NCI-H2227 (cell line): ENCODE results near the gene PPP1R12C.
A peak's percentile ranks its signal among the peaks of the same experiment; 100 is the strongest.

ENCODE experiments used
- DNase-seq: peaks from one replicate; lab custom pipeline; 2025; ENCODE audit not compliant: unreplicated experiment; lab: John Stamatoyannopoulos, UW

PPP1R12C gene

DNA sequence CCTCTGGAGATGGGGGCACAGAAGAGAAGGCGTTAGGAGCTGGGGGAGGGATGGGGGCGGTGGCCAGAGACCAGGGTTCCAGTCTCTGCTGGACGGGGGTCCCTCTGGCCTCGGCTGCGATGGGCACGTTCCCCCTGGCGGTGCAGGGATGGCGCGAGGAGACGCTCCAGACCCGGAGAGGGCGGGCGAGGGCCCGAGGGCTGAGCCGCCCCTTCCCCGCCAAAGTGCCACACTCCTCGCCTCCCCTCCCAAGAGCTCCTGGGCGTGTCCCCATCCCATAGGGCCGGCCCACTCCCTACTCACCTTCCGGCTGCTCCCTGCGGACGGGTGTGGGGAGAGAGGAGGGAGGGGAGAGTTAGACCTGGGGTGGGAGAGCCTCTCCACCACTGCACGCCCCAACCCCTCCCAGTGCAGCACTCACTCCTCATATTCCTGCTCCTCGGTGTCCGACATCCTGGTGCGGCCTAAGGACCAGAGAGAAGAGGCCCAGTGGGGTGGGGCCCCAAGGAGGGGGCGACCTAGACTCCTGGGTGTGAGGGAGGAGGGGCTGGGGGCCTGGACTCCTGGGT, 29.4 kb upstream of the PPP1R12C start:
- DNase-seq = peak; percentile 99

DNA sequence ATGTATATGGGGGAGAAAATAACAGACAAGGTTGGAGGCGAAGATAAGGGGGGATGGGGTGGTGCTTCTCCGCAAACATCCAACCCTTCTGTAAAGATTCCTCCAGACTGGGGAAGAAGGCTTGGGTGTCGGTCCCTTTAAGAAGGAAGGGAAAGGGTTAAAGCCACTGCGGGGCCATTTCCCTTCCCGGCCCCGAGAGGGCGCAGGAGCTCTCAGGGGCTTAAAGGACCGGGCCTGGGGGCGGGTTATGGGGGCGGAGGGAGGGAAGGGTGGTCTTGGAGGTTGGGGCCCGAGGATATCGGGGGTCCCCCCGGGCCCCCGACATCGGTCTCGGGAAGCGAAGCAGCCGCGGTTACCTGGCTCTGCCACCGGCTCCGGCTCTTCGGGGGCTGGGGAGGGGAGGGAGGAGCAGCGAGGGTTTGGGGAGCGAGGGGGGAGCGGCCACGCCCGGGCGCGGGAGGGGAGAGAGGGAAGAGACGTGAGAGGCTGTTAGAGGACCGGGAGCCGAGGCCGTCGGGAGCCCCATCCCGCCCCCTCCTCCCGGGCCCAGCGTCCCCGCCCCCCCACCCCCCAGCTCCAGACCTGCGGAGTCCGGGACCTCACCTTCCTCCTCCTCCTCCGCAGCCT, 28.8 kb upstream of the PPP1R12C start:
- DNase-seq = peak; percentile 95

DNA sequence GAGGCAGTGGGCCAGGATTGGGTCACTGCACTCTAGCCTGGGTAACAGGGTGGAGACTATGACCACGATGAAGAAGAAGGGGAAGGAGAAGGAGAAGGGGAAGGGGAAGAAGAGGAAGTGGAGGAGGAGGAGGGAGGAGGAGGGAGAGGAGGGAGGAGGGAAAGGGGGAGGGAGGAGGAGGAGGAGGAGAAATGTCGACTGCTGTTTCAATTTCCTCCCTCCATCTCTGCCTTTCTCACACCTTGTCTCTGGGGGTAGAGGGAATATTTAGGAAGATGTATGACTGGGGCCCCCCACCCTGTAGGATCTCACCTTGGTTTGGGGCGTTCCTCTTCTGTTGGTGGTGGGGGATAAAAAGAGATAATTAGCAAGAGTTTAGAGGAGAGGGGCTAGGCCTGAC, 27.8 kb upstream of the PPP1R12C start:
- DNase-seq = no peak

DNA sequence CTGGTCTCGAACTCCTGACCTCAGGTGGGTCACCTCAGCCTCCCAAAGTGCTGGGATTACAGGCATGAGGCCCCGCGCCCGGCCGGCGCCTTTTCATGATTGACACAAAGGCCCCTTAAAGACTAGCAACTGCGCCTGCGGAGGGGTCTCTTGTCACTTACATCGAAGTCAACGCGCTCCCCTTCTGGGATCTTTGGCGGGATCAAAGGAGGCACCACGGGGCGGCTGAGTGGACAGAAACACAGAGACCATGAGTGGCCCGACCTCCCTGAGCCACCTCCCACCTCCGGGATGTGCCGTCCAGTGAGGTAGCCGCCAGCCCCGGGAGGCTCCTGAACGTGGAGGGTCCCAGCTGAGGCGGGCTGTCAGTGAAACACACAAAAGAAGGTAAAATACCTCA, 24.3 kb upstream of the PPP1R12C start:
- DNase-seq = no peak

DNA sequence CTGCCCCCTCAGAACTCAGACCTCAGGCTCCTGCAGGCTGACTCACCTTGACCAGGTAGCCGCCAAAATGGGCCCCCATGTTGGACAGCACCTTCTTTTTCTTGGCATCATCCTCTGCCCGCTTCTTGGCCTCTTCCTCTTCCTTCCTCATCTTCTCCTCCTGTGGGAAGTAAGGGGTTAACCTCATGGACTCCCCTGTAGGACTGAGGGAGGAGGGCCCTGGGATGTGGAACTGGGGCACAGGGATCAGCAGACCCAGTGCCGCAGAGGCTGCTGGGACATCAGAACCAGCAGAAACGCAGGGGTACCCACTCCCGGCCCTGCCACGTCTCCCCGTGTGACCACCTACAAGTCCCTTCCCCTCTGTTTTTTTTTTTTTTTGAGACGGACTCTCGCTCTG, 20.5 kb upstream of the PPP1R12C start:
- DNase-seq = no peak

DNA sequence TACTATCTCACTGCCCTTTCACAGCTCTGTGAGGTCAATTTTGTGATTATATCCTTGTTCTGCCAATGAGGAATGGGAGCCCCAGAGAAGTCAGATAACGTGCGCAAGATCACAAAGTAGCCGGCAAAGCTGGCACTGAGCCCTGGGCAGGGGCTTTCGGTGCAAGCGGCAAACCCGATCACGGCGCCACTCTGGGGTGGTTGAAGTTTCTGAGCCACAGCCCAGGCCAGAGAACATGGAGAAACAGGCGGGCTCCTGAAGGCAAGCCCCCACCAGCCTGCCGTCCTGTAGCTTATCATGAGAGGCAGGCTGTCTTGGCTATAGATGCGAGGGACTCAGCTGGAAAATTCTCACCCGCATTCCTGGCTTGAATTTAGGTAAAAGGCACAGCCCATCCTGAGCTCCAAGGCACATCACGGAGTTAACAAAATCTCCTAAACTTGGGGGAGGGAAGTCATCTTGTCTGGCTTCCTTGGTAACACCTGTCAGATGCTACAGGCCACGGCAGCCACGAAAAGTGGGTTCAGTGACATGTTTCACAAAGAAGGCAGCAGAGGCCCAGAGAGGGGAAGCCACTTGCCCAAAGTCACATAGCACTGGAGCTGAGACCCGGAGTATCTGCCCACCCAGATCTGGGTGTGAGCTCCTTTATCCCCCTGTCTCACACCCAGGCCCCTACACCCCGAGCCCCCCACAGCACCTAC, 19.1 kb upstream of the PPP1R12C start:
- DNase-seq = no peak

DNA sequence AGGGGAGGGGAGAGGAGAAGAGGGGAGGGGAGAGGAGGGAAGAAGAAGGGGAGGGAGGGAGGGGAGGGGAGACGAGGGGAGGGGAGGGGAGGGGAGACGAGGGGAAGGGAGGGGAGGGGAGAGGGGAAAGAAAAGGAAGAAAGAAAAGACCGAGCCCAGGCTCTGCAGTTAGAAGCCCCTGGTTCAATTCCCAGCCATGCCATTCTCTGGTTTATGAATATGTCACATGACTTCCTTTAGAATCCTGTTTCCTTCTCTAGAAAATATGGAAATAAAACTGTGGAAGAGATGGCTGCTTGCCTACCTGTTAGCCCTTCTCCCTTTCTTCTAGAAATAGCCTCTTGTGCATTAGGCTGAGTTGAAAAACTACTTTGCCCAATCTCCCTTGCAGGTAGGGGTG, 17.3 kb upstream of the PPP1R12C start:
- no peak for DNase-seq

DNA sequence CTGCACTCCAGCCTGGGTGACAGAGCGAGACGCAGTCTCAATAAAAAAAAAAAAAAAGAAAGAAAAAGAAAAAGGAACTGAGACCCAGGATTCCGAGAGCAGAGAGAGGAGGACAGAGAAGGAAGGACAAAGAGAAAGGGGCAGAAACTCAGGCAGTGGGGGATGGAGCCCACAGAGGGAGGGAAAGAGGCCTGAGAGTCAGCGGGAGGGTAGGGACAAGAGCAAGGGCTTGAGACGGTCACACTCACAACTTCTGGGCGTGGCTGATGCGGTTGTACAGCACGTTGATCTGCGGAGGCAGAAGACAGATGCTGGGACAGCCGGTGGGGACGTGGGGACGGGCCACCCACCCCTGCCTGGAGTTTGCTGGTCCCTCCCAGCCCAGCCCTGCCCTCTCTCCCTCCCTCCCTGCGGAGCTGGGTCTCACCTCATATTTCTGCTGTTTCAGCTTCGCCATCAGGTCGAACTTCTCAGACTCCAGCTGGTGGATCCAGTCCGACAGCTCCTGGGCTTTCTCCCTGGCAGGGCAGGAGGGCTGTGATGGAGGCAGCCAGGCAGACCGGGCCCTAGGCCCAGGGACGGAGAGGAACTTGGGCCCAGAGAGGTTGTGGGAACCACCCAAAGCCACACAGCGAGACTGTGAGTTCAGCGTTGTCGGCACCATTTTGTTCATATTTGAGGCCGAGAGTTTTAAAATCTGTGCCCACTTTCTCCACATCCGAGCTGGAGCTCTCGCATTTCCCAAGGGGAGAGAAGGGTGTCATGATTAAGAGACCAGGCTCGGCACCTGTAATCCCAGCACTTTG, 16.4 kb upstream of the PPP1R12C start:
- DNase-seq = no peak

DNA sequence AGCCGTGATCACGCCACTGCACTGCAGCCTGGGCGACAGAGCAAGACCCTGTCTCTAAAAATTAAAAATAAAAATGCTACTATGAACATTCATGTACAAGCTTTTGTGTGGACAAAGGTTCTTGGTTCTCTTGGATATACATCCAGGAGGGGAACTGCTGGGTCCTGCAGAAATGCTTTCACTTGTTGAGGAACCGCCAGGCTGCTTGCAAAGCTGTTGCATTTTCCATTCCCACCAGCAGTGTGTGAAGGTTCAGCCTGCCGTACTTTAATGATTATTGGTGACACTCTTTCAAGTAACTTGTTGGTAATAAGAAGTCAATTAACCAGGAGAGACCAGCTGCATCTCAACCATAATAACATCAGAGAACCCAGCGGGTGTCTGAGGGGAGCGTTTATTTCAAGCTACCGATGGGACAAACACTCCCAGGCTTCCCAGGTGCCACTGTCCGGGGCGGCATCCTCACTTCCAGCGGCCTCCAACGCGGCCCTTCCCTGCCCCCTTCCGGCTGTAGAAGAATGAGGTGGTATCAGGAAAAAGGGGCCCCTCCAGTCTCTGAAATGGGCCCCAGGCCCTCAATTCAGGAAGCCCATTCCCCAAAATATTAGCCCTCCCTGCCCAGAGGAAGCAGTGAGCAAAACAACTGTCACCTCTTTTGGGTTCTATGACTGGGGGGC, 15.2 kb upstream of the PPP1R12C start:
- DNase-seq = no peak

DNA sequence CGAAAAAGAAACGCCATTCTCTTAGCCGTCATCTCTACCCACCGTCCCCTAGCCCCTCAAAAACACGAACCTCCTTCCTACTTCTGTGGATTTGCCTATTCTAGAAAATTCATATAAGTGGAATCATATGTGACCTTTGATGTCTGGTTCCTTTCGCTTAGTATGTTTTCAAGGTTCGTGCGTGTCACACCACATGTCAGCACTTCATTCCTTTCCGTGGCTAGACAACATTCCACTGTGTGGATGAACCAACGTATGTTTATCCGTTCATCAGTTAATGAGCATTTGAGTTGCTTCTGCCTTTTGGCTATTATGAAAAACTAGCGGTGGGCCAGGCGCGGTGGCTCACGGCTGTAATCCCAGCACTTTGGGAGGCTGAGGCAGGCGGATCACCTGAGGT, 14.0 kb upstream of the PPP1R12C start:
- no peak for DNase-seq

DNA sequence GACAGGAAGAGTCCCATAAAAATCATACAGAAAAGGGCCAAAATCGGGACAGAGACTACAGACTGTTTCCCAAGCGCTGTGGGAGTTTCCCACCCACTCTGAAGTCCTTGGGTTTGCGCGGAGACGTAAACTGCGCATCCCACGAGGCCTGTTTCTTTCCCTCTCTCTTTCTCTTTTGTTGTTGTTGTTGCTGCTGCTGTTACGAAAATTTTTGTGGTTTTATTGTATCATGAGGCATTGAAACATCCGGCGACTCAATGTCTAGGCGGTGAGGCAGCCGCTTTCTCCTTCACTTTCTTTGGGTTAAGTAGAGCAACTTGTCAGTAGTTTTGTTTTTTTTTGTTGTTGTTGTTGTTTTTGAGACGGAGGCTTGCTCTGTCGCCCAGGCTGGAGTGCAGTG, 1.6 kb upstream of the PPP1R12C start:
- no peak for DNase-seq

DNA sequence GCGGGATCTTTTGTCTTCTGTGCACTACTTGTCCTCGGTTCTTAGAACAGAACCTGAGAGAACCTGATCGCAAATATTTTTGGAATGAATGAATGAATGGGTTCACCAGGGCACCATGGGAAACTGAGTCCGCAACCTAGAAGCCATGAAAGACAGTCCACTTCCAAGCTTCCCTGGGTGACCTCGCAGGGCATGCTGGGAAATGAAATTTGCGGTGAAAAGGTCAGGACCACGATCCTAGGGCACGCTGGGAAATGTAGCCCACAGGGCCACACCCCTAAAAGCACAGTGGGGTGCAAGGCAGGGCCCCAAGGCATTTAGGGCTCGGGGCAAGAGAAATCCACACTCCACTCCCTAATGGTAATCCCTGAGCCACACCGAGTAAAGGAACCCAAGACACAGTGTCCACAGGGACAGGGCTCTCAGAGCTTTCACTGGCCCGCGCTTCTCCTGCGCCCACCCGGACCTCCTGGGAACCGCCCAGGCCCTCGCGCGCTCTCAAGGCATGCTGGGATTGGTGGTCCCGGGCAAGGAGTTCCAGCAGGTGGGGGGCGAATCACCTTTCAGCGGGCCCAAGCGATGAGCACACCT, 1.1 kb upstream of the PPP1R12C start:
- peak; percentile 79 for DNase-seq

DNA sequence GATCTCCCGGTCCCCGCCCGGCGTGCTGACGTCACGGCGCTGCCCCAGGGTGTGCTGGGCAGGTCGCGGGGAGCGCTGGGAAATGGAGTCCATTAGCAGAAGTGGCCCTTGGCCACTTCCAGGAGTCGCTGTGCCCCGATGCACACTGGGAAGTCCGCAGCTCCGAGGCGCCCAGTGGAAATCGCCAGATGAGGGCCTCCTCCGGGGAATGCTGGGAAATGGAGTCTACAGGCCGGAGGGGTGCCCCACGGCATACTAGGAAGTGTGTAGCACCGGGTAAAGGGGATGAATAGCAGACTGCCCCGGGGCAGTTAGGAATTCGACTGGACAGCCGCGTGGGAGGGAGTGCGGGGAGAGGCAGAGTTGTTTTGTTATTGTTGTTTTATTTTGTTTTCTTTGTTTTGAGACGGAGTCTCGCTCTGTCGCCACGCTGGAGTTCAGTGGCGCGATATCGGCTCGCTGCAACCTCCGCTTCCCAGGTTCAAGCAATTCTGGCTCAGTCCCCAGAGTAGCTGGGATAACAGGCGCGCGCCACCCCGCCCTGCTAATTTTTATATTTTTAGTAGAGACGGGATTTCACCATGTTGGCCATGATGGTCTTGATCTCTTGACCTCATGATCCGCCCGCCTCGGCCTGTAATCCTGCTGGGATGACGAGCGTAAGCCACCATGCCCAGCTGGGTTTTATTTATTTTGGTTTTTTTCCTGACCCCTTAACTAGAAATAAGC, 390 bp upstream of the PPP1R12C start:
- peak; percentile 100 for DNase-seq

DNA sequence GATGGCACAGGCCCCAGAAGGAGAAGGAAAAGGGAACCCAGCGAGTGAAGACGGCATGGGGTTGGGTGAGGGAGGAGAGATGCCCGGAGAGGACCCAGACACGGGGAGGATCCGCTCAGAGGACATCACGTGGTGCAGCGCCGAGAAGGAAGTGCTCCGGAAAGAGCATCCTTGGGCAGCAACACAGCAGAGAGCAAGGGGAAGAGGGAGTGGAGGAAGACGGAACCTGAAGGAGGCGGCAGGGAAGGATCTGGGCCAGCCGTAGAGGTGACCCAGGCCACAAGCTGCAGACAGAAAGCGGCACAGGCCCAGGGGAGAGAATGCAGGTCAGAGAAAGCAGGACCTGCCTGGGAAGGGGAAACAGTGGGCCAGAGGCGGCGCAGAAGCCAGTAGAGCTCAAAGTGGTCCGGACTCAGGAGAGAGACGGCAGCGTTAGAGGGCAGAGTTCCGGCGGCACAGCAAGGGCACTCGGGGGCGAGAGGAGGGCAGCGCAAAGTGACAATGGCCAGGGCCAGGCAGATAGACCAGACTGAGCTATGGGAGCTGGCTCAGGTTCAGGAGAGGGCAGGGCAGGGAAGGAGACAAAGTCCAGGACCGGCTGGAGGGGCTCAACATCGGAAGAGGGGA, 1.1 kb downstream of the PPP1R12C start:
- DNase-seq = peak; percentile 89

DNA sequence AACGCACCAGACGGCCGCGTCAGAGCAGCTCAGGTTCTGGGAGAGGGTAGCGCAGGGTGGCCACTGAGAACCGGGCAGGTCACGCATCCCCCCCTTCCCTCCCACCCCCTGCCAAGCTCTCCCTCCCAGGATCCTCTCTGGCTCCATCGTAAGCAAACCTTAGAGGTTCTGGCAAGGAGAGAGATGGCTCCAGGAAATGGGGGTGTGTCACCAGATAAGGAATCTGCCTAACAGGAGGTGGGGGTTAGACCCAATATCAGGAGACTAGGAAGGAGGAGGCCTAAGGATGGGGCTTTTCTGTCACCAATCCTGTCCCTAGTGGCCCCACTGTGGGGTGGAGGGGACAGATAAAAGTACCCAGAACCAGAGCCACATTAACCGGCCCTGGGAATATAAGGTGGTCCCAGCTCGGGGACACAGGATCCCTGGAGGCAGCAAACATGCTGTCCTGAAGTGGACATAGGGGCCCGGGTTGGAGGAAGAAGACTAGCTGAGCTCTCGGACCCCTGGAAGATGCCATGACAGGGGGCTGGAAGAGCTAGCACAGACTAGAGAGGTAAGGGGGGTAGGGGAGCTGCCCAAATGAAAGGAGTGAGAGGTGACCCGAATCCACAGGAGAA, 1.9 kb downstream of the PPP1R12C start:
- DNase-seq = no peak

DNA sequence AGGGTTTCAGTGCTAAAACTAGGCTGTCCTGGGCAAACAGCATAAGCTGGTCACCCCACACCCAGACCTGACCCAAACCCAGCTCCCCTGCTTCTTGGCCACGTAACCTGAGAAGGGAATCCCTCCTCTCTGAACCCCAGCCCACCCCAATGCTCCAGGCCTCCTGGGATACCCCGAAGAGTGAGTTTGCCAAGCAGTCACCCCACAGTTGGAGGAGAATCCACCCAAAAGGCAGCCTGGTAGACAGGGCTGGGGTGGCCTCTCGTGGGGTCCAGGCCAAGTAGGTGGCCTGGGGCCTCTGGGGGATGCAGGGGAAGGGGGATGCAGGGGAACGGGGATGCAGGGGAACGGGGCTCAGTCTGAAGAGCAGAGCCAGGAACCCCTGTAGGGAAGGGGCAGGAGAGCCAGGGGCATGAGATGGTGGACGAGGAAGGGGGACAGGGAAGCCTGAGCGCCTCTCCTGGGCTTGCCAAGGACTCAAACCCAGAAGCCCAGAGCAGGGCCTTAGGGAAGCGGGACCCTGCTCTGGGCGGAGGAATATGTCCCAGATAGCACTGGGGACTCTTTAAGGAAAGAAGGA, 2.8 kb downstream of the PPP1R12C start:
- no peak for DNase-seq

DNA sequence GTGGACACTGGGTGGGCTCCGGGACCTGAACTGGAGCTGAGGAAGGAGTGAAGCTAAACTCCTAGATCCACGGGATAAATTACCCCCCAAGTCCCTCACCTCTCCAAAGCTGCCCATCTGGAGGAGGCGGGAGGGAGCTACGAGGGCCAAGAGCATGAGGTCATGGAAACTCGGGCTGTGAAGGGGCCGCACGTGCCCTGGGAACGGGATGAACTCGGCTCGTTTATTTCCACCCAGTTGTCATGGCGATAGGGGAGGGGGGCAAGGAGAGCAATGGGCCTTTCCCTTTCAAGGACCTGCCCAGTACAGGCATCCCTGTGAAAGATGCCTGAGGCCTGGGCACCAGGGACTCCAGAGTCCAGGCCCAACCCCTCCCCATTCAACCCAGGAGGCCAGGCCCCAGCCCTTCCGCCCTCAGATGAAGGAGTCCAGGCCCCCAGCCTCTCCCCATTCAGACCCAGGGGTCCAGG, 3.8 kb downstream of the PPP1R12C start:
- peak; percentile 93 for DNase-seq

DNA sequence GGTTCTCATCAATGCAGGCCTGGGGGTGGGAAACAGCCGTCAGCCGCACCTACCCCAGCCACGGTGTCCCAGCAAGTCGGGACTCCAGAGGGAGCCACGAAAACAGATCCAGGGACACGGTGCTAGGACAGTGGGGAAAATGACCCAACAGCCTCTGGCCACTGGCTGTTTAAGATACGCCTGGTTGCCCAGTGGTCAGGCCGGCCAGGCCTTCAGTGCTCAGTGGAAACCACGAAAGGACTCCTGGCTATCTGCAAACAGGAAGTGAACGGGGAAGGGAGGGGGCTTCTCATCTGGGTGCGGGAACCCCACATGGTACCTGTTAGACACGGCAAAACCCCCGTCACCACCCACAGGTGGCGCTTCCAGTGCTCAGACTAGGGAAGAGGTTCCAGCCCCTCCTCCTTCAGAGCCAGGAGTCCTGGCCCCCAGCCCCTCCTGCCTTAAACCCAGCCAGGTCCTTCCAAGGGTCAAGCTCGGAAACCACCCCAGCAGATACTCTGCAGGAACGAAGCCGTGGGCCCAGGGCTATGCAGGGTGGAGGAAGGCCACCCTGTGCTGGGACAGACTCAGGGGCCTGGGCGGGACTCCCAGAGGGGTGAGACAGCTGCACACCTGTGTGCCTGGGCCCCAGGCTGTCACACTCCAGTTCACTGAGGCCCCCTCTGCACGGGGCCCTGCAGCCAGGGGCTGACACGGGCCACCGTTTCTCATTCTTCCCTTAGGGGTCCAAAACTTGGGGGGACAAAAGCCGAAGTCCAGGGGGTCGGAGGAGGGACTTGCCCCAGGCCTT, 4.5 kb downstream of the PPP1R12C start:
- DNase-seq = no peak
